Naive thymus-derived CD8-positive, alpha-beta T cell (primary cell): ENCODE data around the gene MLLT1. TPM values are rescaled to one million over a fixed set of nuclear protein-coding genes. Genes with fewer than 3 reads are reported as not detected.

Experiments
- ATAC-seq, 2 donors: fragments of 150-1000 bp; cut with Tn5 transposase in 1 of 2; sonication (Bioruptor Pico), chemical (Tn5 transposase) in 1 of 2; 1 replicate in 1 of 2; 2 replicates in 1 of 2; pipeline ENCODE4 v1.10.0; 2021; ENCODE audit warnings: mild to moderate bottlenecking in 2 of 2, moderate library complexity in 2 of 2
- POLR2A ChIA-PET: fragments of 350-600 bp; sonication (Branson Sonifier 250); formaldehyde crosslinking; loops from one replicate; lab custom pipeline; 2021; ENCODE audit warnings: antibody characterized with exemption; lab: Charles Lee
- DNase-seq, 10 donors: peaks; one replicate each; pipeline versions ENCODE4 v3.0.0 to v3.0.0-alpha.2; 2020 to 2022
- H3K27ac Mint-ChIP-seq, 10 donors: one replicate each; pipeline ENCODE4 v1.8.0; 2020 to 2022; ENCODE audit warnings: mild to moderate bottlenecking in 10 of 10, mixed read lengths in 10 of 10, moderate library complexity in 4 of 10, inconsistent platforms in 1 of 10
- H3K27me3 Mint-ChIP-seq, 5 donors: one replicate each; pipeline ENCODE4 v1.8.0; 2021 to 2022; ENCODE audit warnings: mixed read lengths in 5 of 5
- H3K36me3 Mint-ChIP-seq, 3 donors: one replicate each; pipeline ENCODE4 v1.8.0; 2020 to 2022; ENCODE audit warnings: mixed read lengths in 3 of 3, mild to moderate bottlenecking in 2 of 3, inconsistent platforms in 1 of 3
- H3K4me1 Mint-ChIP-seq, 4 donors: one replicate each; pipeline ENCODE4 v1.8.0; 2021 to 2022; ENCODE audit warnings: mixed read lengths in 4 of 4
- H3K4me3 Mint-ChIP-seq, 10 donors: one replicate each; pipeline ENCODE4 v1.8.0; 2020 to 2022; ENCODE audit warnings: mild to moderate bottlenecking in 10 of 10, mixed read lengths in 10 of 10, moderate library complexity in 6 of 10, inconsistent platforms in 1 of 10
- H3K9me3 Mint-ChIP-seq, 9 donors: one replicate each; pipeline ENCODE4 v1.8.0; 2020 to 2022; ENCODE audit warnings: mixed read lengths in 9 of 9, mild to moderate bottlenecking in 3 of 9, inconsistent platforms in 1 of 9, moderate library complexity in 1 of 9
- polyA plus RNA-seq, 3 donors: library from polyadenylated mRNA; unstranded; fragments of 300-500 nt; fragmentation: Illumina TruSeq; gene quantifications; one replicate each; pipeline ENCODE4 v1.2.3, GENCODE V29; 2021
- total RNA-seq, 8 experiments: library from RNA in 2 of 8; stranded (reverse) in 2 of 8; gene quantifications; one replicate each; pipeline ENCODE4 v1.2.3 and lab custom pipeline; 2021 to 2026

The MLLT1 gene
- total and polyA plus RNA-seq, 5 experiments from 2014 or later, result 0.68 to 41.7 (median 2.7) TPM

- no peaks in the 10 kb centered on the region for H3K9me3 Mint-ChIP-seq
- ATAC-seq, result no peak
- POLR2A ChIA-PET, result no interaction called here
- DNase-seq, result peak in 1 of 10 donors; percentile 26
- H3K4me3 Mint-ChIP-seq, result no peak overlapping the region
- no peaks in the 10 kb centered on the region for H3K27me3 Mint-ChIP-seq
- peak overlapping the region in 2 of 10 donors; percentile 23 to 63 for H3K27ac Mint-ChIP-seq
- H3K36me3 Mint-ChIP-seq, result peaks cover 0 to 29% (median 0%) of the 10 kb centered on the region in 3 donors
- H3K4me1 Mint-ChIP-seq, result peaks cover 25 to 44% (median 34%) of the 10 kb centered on the region in 4 donors
Measured at GRCh38 chr19:6229951-6230712, 49.6 kb downstream of the MLLT1 start.

GRCh38 chr19:6229216-6229913 is 50.4 kb downstream of the MLLT1 start:
- ATAC-seq, result no peak
- peak overlapping the region in 6 of 10 donors; percentile 23 to 86 (median 66) for H3K27ac Mint-ChIP-seq

GRCh38 chr19:6228551-6229215 is 51.1 kb downstream of the MLLT1 start:
- no peak for ATAC-seq
- peak overlapping the region in 2 of 10 donors; percentile 23 to 73 for H3K27ac Mint-ChIP-seq

More at GRCh38 chr19:6229216-6229913, 50.4 kb downstream of the MLLT1 start:
- POLR2A ChIA-PET, result no interaction called here
- peaks cover 17 to 37% (median 26%) of the 10 kb centered on the region in 4 donors for H3K4me1 Mint-ChIP-seq
- peak in 1 of 10 donors; percentile 22 for DNase-seq
- H3K4me3 Mint-ChIP-seq, result no peak overlapping the region
- H3K27me3 Mint-ChIP-seq, result no peaks in the 10 kb centered on the region
- H3K36me3 Mint-ChIP-seq, result peaks cover 0 to 35% (median 0%) of the 10 kb centered on the region in 3 donors
- H3K9me3 Mint-ChIP-seq, result no peaks in the 10 kb centered on the region

GRCh38 chr19:6227936-6228325 is 51.8 kb downstream of the MLLT1 start:
- Mint-ChIP-seq H3K4me3 (no peak overlapping the region), H3K4me1 (peaks cover 13 to 27% (median 19%) of the 10 kb centered on the region in 4 donors), H3K36me3 (peaks cover 0 to 37% (median 0%) of the 10 kb centered on the region in 3 donors), H3K27ac (peak overlapping the region in 1 of 10 donors; percentile 6), H3K27me3 (no peaks in the 10 kb centered on the region), H3K9me3 (no peaks in the 10 kb centered on the region)
- DNase-seq (no peak), ATAC-seq (no peak)
- POLR2A ChIA-PET, result no interaction called here

More at GRCh38 chr19:6228551-6229215, 51.1 kb downstream of the MLLT1 start:
- H3K4me1 Mint-ChIP-seq, result peaks cover 14 to 30% (median 22%) of the 10 kb centered on the region in 4 donors
- H3K36me3 Mint-ChIP-seq, result peaks cover 0 to 35% (median 0%) of the 10 kb centered on the region in 3 donors
- no peak overlapping the region for H3K4me3 Mint-ChIP-seq
- POLR2A ChIA-PET, result no interaction called here
- no peaks in the 10 kb centered on the region for H3K27me3 Mint-ChIP-seq
- H3K9me3 Mint-ChIP-seq, result no peaks in the 10 kb centered on the region
- DNase-seq, result peak in 1 of 10 donors; percentile 9

GRCh38 chr19:6227156-6227935 is 52.4 kb downstream of the MLLT1 start:
- H3K4me1 Mint-ChIP-seq, result peaks cover 11 to 23% (median 15%) of the 10 kb centered on the region in 4 donors
- no peaks in the 10 kb centered on the region for H3K27me3 Mint-ChIP-seq
- H3K27ac Mint-ChIP-seq, result peak overlapping the region in 2 of 10 donors; percentile 6 to 30
- DNase-seq, result no peak
- no peak overlapping the region for H3K4me3 Mint-ChIP-seq
- H3K36me3 Mint-ChIP-seq, result peaks cover 0 to 41% (median 0%) of the 10 kb centered on the region in 3 donors
- POLR2A ChIA-PET, result no interaction called here
- no peak for ATAC-seq
- H3K9me3 Mint-ChIP-seq, result no peaks in the 10 kb centered on the region

GRCh38 chr19:6226444-6227155 is 53.2 kb downstream of the MLLT1 start:
- Mint-ChIP-seq H3K36me3 (peaks cover 0 to 43% (median 0%) of the 10 kb centered on the region in 3 donors), H3K4me1 (peaks cover 9 to 18% (median 11%) of the 10 kb centered on the region in 4 donors), H3K4me3 (no peak overlapping the region), H3K27ac (peak overlapping the region in 4 of 10 donors; percentile 30 to 52 (median 47)), H3K27me3 (no peaks in the 10 kb centered on the region), H3K9me3 (no peaks in the 10 kb centered on the region)
- POLR2A ChIA-PET, result interaction anchor here (0.6 kb wide), 1 partner anchor 584 kb away, joined by 3 read pairs; no protein-coding TSS in a partner anchor
- DNase-seq, result no peak
- ATAC-seq, result no peak

- Mint-ChIP-seq H3K27ac (peak overlapping the region in 2 of 10 donors; percentile 38 to 68), H3K27me3 (no peaks in the 10 kb centered on the region), H3K9me3 (no peaks in the 10 kb centered on the region), H3K4me3 (no peak overlapping the region), H3K36me3 (peaks cover 0 to 47% (median 0%) of the 10 kb centered on the region in 3 donors), H3K4me1 (peaks cover 7 to 16% (median 10%) of the 10 kb centered on the region in 4 donors)
- DNase-seq (no peak), ATAC-seq (no peak)
- POLR2A ChIA-PET, result interaction anchor here (0.6 kb wide), 1 partner anchor 583 kb away, joined by 3 read pairs; no protein-coding TSS in a partner anchor
Measured at GRCh38 chr19:6226012-6226411, 53.8 kb downstream of the MLLT1 start.

GRCh38 chr19:6225232-6225865 is 54.4 kb downstream of the MLLT1 start:
- H3K27me3 Mint-ChIP-seq, result no peaks in the 10 kb centered on the region
- POLR2A ChIA-PET, result no interaction called here
- H3K4me3 Mint-ChIP-seq, result no peak overlapping the region
- peaks cover 0 to 42% (median 0%) of the 10 kb centered on the region in 3 donors for H3K36me3 Mint-ChIP-seq
- H3K4me1 Mint-ChIP-seq, result peaks cover 4 to 9% (median 8%) of the 10 kb centered on the region in 4 donors
- no peaks in the 10 kb centered on the region for H3K9me3 Mint-ChIP-seq
- ATAC-seq, result no peak
- DNase-seq, result peak in 1 of 10 donors; percentile 54
- H3K27ac Mint-ChIP-seq, result peak overlapping the region in 2 of 10 donors; percentile 25 to 68

GRCh38 chr19:6224308-6224675 is 55.5 kb downstream of the MLLT1 start:
- Mint-ChIP-seq H3K4me3 (no peak overlapping the region), H3K9me3 (no peaks in the 10 kb centered on the region), H3K27me3 (no peaks in the 10 kb centered on the region), H3K36me3 (peaks cover 0 to 40% (median 0%) of the 10 kb centered on the region in 3 donors), H3K27ac (no peak overlapping the region), H3K4me1 (peaks cover 0 to 5% (median 2%) of the 10 kb centered on the region in 4 donors)
- POLR2A ChIA-PET, result no interaction called here
- peak in 1 of 10 donors; percentile 49 for DNase-seq
- ATAC-seq, result no peak

- no peak for DNase-seq
- Mint-ChIP-seq H3K9me3 (no peaks in the 10 kb centered on the region), H3K36me3 (peaks cover 0 to 40% (median 0%) of the 10 kb centered on the region in 3 donors), H3K27ac (no peak overlapping the region), H3K4me1 (peaks cover 0 to 5% (median under 1%) of the 10 kb centered on the region in 4 donors), H3K27me3 (no peaks in the 10 kb centered on the region), H3K4me3 (no peak overlapping the region)
- ATAC-seq, result no peak
- POLR2A ChIA-PET, result no interaction called here
Measured at GRCh38 chr19:6223461-6224307, 56.1 kb downstream of the MLLT1 start.
